ENCODE results near the gene TMPRSS6. TPM values are rescaled to one million over a fixed set of nuclear protein-coding genes. Genes with fewer than 3 reads are reported as not detected.

The TMPRSS6 gene
- total RNA-seq, 1 experiment from 2014 or later = not detected

DNA sequence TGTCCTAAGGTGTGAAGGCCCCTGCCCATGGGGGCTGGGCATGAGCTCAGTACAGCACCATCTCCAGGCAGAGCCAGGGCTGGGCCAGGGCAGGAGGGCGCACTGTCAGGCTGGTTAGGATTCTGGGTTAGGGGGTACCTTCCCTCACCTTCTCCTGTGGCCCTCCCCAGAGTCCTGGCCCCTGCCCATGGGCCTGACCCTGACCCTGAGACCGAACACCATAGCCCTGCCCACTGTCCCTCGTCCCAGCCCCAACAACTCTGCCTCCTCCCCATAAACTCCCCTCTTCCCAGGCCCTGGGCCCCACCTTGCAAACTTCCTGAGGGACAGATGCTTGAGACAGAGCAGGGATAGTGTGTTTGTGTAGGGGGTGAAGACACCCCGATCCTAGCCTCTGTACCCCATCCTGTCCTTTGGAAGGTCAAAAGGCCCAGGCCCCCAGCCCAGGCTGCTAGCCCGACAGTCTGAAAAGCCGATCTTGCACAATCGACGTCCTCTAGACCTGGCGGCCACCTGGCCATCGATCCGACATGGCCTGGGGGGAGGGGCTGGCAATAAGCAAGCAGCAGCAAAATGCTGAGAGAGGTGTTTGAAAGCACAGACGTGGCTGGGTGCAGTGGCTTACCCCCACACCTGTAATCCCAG, 2.7 kb upstream of the TMPRSS6 start:
- Mint-ChIP-seq H3K27me3 (ENCODE audit: unreplicated experiment) (peaks cover 81% of the 10 kb centered on the region), H3K9me3 (ENCODE audit: low read depth, unreplicated experiment) (no peaks in the 10 kb centered on the region), H3K4me3 (ENCODE audit: low read depth, unreplicated experiment) (no peak overlapping the region), H3K27ac (ENCODE audit: unreplicated experiment) (no peak overlapping the region), H3K4me1 (ENCODE audit: low read depth, unreplicated experiment) (peaks cover 8% of the 10 kb centered on the region), H3K36me3 (ENCODE audit: insufficient read depth, unreplicated experiment) (no peaks in the 10 kb centered on the region)
- BruUV-seq (replicated peaks) = no TSS peak
- CTCF ChIA-PET = no interaction called here
- TF ChIP-seq, protein P1, sequence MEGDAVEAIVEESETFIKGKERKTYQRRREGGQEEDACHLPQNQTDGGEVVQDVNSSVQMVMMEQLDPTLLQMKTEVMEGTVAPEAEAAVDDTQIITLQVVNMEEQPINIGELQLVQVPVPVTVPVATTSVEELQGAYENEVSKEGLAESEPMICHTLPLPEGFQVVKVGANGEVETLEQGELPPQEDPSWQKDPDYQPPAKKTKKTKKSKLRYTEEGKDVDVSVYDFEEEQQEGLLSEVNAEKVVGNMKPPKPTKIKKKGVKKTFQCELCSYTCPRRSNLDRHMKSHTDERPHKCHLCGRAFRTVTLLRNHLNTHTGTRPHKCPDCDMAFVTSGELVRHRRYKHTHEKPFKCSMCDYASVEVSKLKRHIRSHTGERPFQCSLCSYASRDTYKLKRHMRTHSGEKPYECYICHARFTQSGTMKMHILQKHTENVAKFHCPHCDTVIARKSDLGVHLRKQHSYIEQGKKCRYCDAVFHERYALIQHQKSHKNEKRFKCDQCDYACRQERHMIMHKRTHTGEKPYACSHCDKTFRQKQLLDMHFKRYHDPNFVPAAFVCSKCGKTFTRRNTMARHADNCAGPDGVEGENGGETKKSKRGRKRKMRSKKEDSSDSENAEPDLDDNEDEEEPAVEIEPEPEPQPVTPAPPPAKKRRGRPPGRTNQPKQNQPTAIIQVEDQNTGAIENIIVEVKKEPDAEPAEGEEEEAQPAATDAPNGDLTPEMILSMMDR (IDR thresholded peaks at IDR 0.05; ENCODE audit: unreplicated experiment) = no peak
- intact Hi-C loops (cut with micrococcal nuclease; ENCODE audit: unreplicated experiment) = no loop called here
- DNase-seq = peak; percentile 62

DNA sequence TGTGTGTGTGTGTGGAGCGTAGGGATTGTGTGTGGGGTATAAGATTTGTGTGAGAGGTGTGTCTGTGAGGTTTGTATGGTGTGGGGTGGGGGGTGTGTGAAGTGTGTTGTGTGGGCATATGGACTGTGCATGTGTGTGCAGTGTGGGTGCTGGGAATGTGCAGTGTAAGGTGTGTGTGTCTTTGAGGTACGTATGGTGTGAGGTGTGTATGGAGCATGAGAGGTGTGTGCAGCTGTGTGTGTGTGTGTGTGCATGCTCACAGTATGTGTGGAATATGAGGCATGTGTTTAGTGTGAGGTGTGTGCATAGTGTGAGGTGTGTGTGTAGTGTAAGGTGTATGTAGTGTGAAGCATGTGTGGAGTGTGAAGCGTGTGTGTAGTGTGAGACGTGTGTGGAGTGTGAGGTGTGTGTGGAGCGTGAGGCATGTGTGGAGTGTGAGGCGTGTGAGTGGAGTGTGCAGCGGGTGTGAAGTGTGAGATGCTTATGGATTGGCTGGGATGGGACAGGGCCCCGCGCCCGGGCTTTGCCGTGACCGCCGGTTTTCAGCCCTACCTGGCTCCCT, 1.7 kb upstream of the TMPRSS6 start:
- peaks cover 81% of the 10 kb centered on the region for H3K27me3 Mint-ChIP-seq (ENCODE audit: unreplicated experiment)
- intact Hi-C loops (cut with micrococcal nuclease; ENCODE audit: unreplicated experiment) = no loop called here
- DNase-seq = no peak
- CTCF ChIA-PET = no interaction called here
- no peak overlapping the region for H3K4me3 Mint-ChIP-seq (ENCODE audit: low read depth, unreplicated experiment)
- H3K36me3 Mint-ChIP-seq (ENCODE audit: insufficient read depth, unreplicated experiment) = no peaks in the 10 kb centered on the region
- no TSS peak for BruUV-seq (replicated peaks)
- H3K9me3 Mint-ChIP-seq (ENCODE audit: low read depth, unreplicated experiment) = no peaks in the 10 kb centered on the region
- H3K4me1 Mint-ChIP-seq (ENCODE audit: low read depth, unreplicated experiment) = peaks cover 8% of the 10 kb centered on the region
- H3K27ac Mint-ChIP-seq (ENCODE audit: unreplicated experiment) = no peak overlapping the region
- TF ChIP-seq, protein P1 (IDR thresholded peaks at IDR 0.05; ENCODE audit: unreplicated experiment) = no peak

DNA sequence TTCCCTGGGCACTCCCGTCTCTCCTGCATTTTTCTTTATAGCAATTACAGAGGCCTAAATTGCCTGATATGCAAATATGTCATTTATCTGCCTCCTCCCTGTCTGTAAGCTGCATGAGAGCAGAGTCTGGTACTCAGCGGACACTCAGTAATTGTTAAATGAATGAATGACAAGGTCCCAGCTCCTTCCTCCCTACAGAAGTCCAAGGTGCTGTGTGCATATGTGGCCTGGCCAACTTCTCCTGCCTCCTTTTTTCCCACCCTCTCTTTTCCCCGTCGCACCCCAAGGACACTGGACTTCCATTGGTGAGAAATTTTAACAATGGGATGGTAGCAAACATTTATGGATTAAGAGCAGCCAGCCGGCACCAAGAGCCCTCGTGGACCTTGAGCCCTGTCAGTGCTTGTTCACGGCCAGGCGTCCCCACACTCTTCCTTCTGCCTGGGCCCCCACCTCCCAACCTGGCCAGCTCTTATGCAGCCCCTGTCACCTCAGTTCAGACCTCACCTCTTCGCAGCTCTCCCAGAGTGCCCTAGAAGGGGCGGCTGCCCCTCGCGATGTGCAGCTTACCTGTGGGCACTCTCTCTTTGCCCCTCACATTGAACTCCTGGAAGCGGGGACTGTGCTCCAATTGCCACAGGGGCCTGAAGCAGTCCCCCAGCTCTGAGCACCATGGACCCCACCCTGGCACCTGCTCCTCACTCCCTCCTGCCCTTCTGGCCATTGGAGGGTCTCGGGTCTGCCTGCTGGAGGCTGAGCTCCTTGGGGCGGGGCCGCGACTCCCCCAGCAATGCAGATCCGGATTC, 1.5 kb downstream of the TMPRSS6 start:
- Mint-ChIP-seq H3K4me1 (ENCODE audit: low read depth, unreplicated experiment) (peaks cover 8% of the 10 kb centered on the region), H3K27ac (ENCODE audit: unreplicated experiment) (no peak overlapping the region), H3K4me3 (ENCODE audit: low read depth, unreplicated experiment) (no peak overlapping the region), H3K36me3 (ENCODE audit: insufficient read depth, unreplicated experiment) (no peaks in the 10 kb centered on the region), H3K9me3 (ENCODE audit: low read depth, unreplicated experiment) (no peaks in the 10 kb centered on the region), H3K27me3 (ENCODE audit: unreplicated experiment) (peaks cover 68% of the 10 kb centered on the region)
- TF ChIP-seq, protein P1 (IDR thresholded peaks at IDR 0.05; ENCODE audit: unreplicated experiment) = no peak
- BruUV-seq (replicated peaks) = no TSS peak
- CTCF ChIA-PET = no interaction called here
- no peak for DNase-seq
- intact Hi-C loops (cut with micrococcal nuclease; ENCODE audit: unreplicated experiment) = no loop called here

DNA sequence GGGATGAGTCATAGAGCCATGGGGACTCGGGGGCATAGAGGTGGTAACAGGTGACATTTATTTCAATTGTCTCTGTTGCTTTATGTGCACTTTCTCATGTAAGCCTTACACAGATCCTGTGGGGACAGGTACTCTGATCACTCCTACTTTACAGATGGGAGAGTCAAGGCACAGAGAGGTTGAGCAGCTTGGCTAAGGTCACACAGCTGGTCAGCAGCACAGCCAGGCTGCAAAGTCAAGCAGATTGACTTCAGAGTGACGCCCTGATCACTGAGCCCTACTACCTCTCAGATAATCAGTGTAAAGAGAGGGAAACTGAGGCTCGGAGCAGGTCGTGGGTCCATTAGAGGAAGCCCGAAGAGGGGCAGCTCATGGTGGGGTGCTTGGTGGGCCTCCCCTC, 3.5 kb downstream of the TMPRSS6 start:
- H3K4me3 Mint-ChIP-seq (ENCODE audit: low read depth, unreplicated experiment) = no peak overlapping the region
- H3K36me3 Mint-ChIP-seq (ENCODE audit: insufficient read depth, unreplicated experiment) = no peaks in the 10 kb centered on the region
- BruUV-seq (replicated peaks) = no TSS peak
- no peak for DNase-seq
- intact Hi-C loops (cut with micrococcal nuclease; ENCODE audit: unreplicated experiment) = no loop called here
- H3K4me1 Mint-ChIP-seq (ENCODE audit: low read depth, unreplicated experiment) = no peaks in the 10 kb centered on the region
- peaks cover 54% of the 10 kb centered on the region for H3K27me3 Mint-ChIP-seq (ENCODE audit: unreplicated experiment)
- H3K27ac Mint-ChIP-seq (ENCODE audit: unreplicated experiment) = no peak overlapping the region
- TF ChIP-seq, protein P1 (IDR thresholded peaks at IDR 0.05; ENCODE audit: unreplicated experiment) = no peak
- H3K9me3 Mint-ChIP-seq (ENCODE audit: low read depth, unreplicated experiment) = no peaks in the 10 kb centered on the region
- CTCF ChIA-PET = interaction anchor here (1.3 kb wide), 1 partner anchor 17 kb away, joined by 3 read pairs; no protein-coding TSS in a partner anchor

All from Calu3 (cell line).